NCI-H2196 (cell line): ENCODE results near the gene SLC23A2.

Experiments used
- DNase-seq: peaks from one replicate; lab custom pipeline; 2025; ENCODE audit not compliant: unreplicated experiment; lab: John Stamatoyannopoulos, UW

SLC23A2 gene

DNA sequence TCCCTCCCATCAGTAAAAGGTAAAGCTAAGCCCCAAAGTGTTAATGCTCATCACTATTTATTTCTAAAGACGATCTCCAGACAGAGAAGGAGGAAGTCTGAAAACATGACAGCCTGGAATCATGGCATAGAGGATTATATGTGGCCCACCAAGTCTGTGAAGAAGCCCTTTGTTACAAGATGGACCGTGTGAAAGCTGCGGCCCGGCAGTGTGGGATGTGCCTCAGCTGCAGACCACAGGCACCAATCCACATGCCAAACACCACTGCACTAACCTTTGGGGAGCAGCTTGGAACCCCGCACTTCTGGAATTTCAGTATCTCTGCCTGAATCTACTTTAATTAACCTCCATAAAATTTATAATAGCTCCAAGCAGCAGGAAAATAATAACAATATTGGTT, 90.4 kb downstream of the SLC23A2 start:
- DNase-seq = no peak

DNA sequence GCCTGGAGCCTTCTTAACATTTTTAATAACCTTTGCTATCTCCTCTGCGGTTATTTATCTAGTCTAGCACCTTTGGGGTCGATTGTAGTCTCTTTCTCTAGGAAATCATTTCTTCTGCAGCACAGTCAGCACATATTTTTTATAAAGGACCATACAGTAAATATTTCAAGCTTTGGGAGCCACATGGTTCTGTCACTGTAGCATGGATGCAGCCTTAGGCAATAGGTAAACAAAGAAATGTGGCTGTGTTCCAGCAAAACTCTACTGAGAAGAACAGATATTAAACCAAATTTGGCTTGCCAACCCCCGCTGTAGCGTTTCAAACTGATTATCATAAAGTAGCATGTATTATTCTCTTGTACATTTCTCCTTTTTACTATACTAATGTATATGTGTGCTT, 95.7 kb downstream of the SLC23A2 start:
- DNase-seq = no peak

DNA sequence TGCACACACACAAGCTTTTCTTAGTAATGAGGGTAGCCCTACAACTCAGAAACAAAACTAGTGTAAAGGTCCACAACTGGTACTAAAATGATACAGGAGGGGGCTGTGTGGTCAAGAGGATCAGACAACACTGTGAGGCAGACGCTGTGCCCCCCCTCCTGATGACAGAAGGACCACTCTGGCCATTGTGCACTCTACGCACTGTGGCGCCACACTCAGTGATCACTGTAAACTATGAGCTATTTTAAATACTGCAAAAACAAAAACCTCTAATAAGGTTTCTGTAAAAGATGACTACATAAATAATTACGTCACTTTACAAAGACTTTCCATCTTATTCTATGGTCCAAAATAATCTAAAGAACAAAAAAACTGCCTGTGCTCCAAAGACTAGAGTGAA, 96.1 kb downstream of the SLC23A2 start:
- DNase-seq = no peak

DNA sequence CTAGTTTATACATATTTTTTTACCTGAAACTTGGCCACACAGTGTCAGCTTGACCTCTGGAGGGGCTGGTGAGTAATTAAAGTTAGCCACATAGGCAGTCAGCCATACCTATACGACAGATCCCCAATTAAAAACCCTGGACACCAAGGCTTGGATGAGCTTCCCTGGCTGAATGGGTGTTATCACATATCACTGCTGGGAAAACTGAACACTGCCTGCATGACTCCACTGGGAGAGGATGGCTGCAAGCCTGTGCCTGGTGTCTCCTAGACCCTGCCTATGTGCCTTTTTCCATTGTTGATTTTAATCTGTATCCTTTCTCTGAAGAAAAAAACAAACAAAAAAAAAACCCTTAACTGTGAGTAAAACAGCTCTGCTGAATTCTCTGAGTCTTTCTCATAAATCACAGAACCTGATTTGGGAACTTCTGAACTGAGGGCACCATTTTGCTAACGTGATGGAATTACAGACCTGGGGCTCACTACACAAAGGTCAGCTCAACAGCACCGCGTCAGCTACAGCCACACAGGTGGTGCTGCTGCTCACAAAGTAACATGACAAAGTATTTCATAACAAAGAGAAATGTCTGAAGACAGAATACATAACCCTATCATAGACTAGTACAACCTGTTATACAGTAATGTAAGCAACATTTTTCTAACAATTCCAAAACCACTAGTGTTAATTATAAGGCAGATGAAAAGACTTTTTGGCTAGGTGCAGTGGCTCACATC, 97.0 kb downstream of the SLC23A2 start:
- no peak for DNase-seq

DNA sequence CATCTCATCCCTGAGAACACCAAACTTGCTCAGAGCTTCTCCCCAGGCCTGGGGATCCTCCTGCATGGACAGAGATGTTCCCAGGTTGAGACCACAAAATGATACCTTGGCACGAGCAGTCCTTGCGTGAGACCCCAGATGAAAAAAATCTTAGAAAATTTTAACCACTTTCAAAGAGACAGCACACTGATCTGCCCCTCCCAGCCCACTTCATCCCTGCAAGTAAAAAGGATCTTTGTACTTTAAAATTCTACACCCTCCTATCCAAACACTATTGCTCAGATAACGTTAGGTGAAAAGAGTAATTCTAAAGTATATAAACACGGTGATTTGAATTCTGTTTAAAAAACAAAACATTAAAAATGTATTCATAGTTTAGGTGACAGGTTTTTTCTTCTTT, 98.5 kb downstream of the SLC23A2 start:
- DNase-seq = no peak

DNA sequence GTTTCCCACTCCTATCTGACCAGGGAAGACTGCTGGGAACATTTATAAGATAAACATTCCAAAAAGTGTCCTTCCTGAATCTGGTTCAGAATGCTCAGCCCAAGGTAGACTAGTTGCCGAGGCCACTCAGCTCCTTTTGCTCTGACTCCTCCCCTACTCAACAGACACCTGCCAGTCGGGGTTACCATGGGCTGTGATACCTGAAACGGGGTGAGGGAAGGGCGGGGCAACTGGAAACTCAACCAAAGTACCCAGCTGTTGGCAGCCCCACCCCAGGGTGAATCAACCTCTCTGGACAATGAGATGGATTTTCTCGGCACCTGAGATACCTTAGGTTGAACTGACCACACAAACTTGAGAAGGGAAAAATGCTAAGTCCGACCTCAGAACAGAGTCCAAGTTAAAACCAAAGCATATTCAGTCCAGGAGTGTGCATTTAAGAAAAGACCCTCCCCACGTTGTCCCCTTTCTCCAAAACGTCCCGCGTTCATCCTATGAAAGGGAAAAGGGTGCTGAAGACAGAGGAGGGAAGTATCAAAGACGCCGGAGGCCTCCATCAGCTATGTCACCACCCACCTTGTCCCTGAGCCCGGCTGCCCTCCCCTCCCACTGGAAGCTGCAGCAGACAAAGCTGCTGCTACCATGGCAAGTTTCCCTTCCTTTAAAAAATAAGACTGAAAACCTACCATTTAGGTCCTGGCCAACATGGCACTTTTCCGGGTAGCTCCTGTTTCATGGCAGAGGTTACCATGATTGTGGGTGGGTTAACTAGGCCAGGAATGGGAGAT, 100.1 kb downstream of the SLC23A2 start:
- no peak for DNase-seq

DNA sequence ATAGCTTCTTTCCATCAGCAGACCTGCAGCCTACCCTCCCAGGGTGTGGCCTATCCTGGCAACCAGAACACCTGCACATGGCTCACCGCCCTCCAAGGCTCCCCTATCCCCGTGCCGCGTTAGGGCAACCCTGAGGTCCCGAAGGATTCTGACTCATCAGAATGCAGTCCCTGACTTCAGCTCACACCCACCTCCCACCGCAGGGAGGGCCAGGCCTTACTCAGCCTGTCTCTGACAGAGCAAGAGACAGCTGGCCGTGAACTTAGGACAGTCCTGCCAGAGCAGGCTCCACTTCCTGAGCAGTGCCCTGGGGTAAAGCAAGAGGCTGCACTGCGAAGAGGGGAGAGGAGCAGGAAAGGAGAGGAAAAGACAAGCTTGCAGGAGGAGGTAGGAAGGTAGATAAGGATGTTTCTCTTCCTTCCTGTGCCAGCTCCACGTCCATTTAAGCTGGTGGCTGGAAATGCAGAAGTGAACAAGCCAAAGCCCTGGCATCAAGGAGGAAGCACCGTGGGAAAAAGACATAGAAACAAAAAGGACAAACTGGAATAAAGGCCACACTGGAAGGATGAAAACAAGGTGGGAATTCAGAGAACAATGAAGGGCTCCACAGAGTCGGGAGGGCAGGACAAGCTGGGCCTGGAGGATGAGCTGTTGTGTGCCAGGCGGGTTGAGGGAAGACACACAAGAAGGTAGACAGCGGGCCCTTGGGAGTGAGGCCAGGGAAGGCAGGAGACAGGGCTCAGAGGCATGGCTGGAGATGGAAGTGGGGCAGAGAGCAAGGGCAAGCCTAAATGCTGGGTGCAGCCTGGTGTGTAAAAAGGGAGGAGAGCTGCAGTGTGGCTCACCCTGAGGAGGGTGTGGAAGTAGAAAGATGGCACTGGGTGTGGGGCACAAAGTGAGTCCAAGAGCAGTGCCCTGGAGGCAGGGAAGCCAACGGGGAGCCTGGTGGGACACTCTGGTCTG, 102.7 kb downstream of the SLC23A2 start:
- no peak for DNase-seq

DNA sequence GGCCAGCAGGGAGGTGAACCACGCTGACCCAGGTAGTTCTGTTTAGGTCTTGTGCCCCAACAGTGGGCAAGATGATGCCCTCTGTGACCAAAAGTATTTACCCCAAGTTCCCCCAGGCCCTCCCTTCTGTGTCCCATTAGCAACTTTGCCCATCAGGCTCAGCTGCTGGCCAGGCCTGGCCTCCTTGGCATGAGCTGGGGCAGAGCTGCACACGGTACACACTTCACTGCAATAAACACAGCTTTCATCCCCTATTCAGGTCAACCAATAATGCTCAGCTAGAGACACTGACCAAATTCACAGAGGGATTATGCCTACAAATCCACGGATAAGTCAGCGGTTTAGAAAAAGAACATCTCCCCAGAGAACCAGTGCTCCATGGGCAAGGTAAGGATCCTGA, 103.7 kb downstream of the SLC23A2 start:
- DNase-seq = no peak

DNA sequence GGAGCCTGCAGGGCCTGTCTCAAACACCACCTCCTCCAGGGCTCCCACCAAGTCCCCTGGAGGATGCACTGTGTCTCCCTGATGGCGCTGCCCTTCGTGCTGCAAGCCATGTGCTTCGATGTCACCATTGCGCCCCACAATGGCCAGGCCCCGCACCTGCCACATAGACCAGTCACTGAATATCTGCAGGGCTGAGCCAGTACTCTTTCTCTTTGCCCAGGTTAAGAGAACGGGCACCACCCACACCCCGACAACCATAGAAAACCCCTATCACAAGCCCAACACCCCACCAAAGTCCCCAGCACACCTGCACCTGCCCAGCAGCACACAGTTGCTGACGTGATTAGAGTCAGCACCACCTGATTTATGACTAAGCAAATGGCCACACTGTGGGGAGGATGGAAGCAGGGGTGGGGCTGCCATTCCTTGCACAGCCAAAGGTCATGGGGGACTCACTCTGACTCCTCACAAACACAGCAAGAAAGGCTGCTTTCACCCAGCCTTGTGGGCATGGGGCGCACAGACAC, 104.3 kb downstream of the SLC23A2 start:
- no peak for DNase-seq

DNA sequence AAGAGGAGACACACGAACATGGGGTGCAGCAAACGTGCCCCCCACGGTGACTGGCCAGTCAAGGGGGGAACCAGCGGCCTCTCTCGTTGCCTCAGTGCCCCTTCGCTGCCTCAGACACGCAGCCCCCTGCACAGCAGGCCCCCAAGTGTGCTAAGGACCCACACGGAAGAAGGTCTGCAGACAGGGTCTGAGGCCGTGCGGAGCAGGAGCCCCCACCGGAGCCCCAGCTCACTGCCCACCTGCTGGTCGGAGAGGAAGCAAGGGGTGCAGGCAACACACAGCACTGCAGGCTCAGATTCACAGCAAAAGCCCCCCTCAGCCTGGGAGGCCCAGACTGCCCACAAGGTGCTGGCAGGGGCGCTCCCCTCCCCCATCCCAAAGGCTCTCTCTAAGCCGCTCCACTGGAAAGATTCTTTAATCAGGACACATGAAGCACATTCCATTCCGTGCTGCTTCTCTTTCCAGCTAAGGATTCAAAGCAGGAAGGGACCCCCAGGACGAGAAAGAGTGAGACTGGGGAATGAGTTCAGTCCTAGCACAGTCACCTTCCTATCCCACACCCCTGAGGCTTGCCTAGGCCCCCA, 105.1 kb downstream of the SLC23A2 start:
- no peak for DNase-seq

DNA sequence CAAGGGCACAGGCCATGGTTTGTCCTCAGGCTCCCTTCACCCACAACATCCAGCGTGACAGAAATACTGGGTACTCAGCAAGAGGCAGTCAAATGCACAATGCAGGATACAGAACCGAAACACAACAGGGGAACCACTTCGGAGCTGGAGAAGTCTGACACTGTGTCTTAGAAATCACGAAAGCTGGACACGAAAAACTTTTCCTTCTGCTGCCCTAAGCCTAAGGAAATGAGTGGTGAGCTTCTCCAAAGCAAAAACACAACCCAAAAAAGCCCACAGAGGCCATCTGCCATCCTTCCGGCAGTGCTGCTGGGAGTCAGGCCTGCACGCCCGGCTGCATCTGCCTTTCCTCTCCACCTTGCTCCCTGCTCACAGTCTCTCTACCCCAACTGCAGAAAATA, 106.3 kb downstream of the SLC23A2 start:
- DNase-seq = no peak

DNA sequence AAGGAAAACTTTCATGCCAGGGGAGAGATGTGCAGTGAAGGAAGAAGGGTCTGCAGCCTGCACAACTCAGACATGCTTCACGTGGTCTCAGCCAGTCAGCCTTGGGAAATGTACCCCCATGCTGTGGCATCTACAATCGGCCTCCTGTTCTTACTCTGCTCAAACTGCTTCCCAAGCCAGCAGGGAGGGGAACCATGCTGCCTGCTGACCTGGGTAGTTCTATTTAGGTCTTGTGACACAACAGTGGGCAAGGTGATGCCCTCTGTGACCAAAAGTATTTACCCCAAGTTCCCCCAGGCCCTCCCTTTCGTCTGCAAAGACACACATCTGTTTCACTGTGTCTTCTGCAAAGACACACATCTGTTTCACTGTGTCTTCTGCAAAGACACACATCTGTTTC, 106.9 kb downstream of the SLC23A2 start:
- DNase-seq = no peak

DNA sequence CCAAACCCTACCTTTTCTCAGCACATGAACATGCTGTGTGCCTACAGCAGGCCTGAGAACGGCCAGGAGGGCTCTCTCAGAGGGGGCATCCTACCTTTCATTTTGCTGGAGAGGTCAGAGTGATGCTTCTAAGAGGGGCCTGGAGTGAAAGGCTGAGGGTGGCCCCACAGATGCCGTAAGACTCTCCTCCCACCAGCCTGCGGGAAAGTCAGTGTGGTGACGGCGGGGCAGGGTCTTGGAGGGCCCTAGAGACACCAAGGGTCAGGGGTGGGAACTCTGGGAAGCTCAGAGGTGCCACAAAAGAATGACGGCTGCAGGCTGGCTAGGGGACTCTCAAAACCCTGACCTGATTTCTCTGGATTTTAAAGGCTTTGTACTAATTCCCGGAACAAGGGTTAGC, 107.6 kb downstream of the SLC23A2 start:
- no peak for DNase-seq

DNA sequence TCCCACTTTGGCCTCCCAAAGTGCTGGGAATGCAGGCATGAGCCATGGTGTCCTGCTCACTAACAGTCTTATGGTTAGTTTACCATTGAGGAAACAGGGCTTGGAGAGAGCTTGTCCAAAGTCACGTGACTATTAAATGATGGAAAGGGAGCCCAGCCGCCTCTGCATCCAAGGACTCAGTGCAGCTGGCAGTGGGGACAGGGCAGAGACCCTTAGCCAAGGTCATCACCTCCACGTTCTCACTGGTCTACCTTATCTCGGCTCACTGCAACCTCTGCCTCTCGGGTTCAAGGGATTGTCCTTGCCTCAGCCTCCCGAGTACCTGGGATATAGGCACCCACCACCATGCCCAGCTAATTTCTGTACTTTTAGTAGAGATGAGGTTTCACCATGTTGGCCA, 109.3 kb downstream of the SLC23A2 start:
- DNase-seq = no peak

DNA sequence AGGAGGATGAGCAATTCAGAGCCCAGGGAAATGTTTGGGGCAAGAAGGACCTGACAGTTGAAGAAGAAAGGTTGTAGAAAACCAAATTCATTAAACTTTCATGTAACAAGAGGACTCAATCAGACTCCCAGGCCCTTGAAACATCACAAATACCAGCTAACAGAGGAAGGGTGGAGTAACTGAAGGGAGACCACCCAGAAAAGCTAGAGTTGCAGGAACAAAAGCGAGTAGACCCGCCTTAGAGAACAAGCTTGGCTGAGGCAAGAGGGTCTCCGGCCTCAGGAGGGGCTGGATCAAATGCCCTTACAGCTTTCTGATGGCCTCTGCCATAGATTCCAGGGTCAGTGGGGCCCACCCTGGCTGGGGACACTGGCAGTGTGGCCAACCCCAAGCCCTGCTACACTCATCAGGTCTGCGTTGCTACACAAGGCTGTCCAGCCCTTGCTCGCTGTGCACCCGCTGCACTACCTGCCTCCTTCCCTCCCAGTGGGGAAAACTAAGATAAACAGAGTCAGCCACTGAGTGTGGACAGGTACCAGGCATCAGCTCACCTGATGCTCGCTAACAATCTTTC, 110.0 kb downstream of the SLC23A2 start:
- DNase-seq = no peak

DNA sequence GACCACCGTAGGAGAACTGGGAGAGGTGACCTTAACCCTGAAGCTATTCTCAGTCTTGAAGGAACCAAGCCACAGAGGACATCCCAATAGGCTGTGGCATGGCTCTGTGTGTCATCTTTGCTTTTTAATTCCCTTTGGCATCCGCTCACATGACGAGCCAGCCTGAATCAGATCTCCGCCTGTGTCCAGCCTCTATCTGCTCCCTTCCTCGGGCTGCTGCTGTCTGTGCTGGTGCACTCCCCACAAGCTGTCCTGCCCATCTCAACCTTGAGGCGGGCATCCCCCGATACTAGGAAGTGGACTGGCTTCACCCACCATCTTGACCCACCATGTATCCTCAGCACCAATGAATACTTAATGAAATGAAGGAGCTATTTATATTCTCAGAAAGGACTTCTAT, 111.9 kb downstream of the SLC23A2 start:
- DNase-seq = no peak

DNA sequence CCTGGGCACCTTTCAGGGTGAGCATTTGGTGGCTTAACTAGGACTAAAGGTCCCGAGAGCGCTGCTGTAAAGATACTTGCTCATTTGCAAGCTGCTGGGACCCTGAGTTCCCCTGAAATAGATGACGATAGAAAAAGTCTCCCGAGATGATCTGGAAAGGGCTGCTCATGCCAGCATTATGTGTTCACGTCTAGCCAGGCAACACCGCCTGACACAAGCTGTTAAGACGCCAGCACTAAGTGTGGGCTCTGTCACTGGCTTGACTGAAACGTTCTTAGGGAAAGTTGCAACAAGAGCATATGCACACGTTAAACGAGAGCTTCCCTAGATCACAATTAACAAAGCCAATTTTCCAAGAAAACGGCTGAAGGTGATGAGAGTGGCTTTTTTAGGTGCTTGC, 113.7 kb downstream of the SLC23A2 start:
- no peak for DNase-seq

DNA sequence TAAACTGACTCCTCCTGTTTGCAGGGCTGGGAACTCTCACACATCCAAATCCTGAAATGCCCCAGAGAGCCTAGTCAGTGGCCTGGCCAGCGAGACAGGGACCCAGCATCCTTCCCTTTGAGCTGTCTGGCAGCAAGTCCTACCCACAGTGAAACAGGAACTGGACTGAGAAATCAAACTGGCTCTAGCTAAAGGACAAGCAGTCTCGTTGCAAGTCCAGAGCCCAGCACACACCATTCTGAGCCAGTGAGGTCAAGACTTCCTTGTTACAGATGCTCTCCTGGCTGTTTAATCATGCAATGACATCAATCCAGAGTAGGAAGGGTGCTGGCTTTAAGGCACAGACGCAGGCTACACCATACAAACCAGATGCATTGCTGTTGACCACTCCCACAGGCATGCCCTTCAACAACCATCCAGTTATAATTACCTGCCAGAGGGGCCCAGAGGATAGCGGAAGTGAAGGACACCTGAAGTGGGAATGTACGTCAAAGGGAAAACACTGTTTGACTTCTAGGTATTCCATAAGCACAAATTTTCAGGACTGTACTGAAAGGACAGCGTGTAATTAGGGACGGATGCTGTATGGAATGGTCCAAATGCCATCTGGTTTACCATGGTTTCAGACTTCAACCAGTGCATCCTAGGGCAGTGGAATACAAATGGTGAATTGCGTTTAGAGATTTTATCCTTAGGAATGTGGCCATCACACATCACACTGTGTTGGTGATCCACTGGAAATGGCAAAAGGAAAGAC, 114.4 kb downstream of the SLC23A2 start:
- DNase-seq = no peak

DNA sequence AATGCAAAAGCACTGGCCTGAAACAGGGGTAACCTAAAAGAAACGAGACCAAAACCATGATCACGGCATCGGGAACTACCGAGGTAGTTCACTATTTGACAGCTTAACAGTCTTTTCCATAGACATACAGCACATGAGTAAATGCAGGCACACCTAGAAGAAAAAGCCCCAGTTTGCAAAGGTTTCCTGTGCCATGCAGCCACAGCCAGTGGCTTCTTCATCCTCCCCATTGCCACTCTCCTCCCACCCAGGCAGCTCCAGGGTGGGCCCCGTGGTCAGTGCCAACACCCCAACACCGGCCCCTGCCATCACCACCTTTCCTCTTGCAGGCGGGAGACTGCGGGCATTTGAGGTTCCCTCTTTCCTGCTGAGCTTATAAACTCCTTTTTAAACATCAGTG, 115.4 kb downstream of the SLC23A2 start:
- DNase-seq = no peak

DNA sequence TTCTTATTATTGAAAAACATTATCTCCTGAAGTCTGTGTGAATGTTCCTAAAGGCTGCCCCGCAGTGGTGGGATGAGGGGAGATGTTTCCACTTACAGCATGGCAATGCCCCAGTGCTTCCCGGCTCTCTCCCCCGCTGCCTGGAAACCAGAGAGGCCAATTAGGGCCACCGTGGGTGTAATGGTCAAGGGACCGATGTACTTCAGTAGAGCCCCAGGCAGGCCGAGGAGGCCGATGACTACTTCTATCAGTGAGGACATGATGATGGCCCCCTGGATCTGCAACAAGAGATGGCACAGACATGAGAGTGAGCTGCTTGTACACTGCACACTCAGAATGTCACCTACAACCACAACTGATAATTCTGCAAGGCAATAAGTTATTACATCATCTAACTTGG, 117.8 kb downstream of the SLC23A2 start:
- DNase-seq = no peak
